DOHH2 (cell line): Measurements from ENCODE around the gene LIMS1.

Source experiments
- CTCF ChIP-seq: fragments of 200-600 bp; sonication (generic); IDR thresholded peaks from one replicate; pipeline ENCODE4 v1.5.1; 2014; ENCODE audit warnings: antibody characterized with exemption, mild to moderate bottlenecking, low read depth, low read length; ENCODE audit not compliant: poor library complexity, severe bottlenecking
- EZH2phosphoT487 ChIP-seq: fragments of 200-600 bp; sonication (generic); IDR thresholded peaks from 2 replicates; pipeline ENCODE4 v1.6.1; 2017; ENCODE audit warnings: borderline replicate concordance, mild to moderate bottlenecking, antibody characterized with exemption, low read length, moderate library complexity, mixed read lengths

GRCh38 chr2:108548208-108549003, 14.1 kb downstream of the LIMS1 start:
- TF ChIP-seq CTCF = no peak
- TF ChIP-seq EZH2phosphoT487 = no peak
